Ovary (tissue), 9 donors: ENCODE results near the gene LRMDA. TPM values are rescaled to one million over a fixed set of nuclear protein-coding genes. Genes with fewer than 3 reads are reported as not detected.
A peak's percentile ranks its signal among the peaks of the same experiment; 100 is the strongest.

Experiments
- DNase-seq, 5 donors: peaks; one replicate each; pipeline ENCODE4 v3.0.0-alpha.2; 2019 to 2020
- H3K27ac ChIP-seq, 2 donors: fragments of 200-600 bp; one replicate each; pipeline versions ENCODE4 v1.5.1 to v1.8.0; 2019 to 2022
- H3K27me3 ChIP-seq: fragments of 200-600 bp; one replicate; pipeline ENCODE4 v1.8.0; 2022
- H3K36me3 ChIP-seq: fragments of 200-600 bp; sonication (generic); one replicate; pipeline ENCODE4 v1.5.1; 2019
- H3K4me1 ChIP-seq: one replicate; pipeline ENCODE4 v1.8.1; 2013; ENCODE audit warnings: mild to moderate bottlenecking, moderate library complexity; ENCODE audit not compliant: insufficient read depth
- H3K4me3 ChIP-seq: fragments of 200-600 bp; sonication (generic); one replicate; pipeline ENCODE4 v1.5.1; 2017
- H3K9me3 ChIP-seq, 2 donors: fragments of 200-600 bp in 1 of 2; sonication (generic) in 1 of 2; one replicate each; pipeline versions ENCODE4 v1.5.1 to v1.8.1; 2013 to 2019; ENCODE audit warnings: mild to moderate bottlenecking in 1 of 2, moderate library complexity in 1 of 2
- CTCF ChIP-seq, 3 donors: fragments of 450-650 bp in 2 of 3; fragments of 200-600 bp in 1 of 3; IDR thresholded peaks; one replicate each; pipeline versions ENCODE4 v1.5.1 to v1.8.0; 2016 to 2022; ENCODE audit warnings: antibody characterized with exemption in 3 of 3, mild to moderate bottlenecking in 1 of 3
- EP300 ChIP-seq: sonication (generic); formaldehyde crosslinking; IDR thresholded peaks from one replicate; pipeline ENCODE4 v1.6.1; 2017; ENCODE audit warnings: antibody characterized with exemption
- POLR2A ChIP-seq: fragments of 450-650 bp; IDR thresholded peaks from one replicate; pipeline ENCODE4 v1.6.1; 2017; ENCODE audit warnings: antibody characterized with exemption, mild to moderate bottlenecking, moderate library complexity
- WGBS, 3 donors: extraction: QIAGEN DNeasy Blood & Tissue Kit in 1 of 3; methylation state at CpG; one replicate each; pipeline versions ENCODE4 v1.1.5 to v1.1.7; 2013 to 2017; 5-methylcytosine and 5-hydroxymethylcytosine counted together
- intact Hi-C, 4 donors: fragments of 100-400 bp; cut with DNase I; formaldehyde crosslinking; loops; one replicate each; pipeline versions ENCODE4 v1.11.0 to v1.15.1; 2022 to 2023
- polyA plus RNA-seq, 2 donors: library from polyadenylated mRNA; stranded (reverse); fragments of 200-250 nt in 1 of 2; fragments of 350-450 nt in 1 of 2; fragmentation: Illumina TruSeq in 1 of 2; extraction: RNeasy Lipid Tissue Mini Kit (QIAGEN cat#74804) in 1 of 2; gene quantifications; one replicate each; pipeline ENCODE4 v1.2.3, GENCODE V29; 2013 to 2014
- total RNA-seq, 7 donors: library from RNA; depleted of rRNA in 2 of 7; stranded (reverse); fragments of >200 nt in 2 of 7; fragmentation: NEBNext Ultra II Directional in 3 of 7; extraction: Animal tissue kit (Norgen Biotek cat#: 25700) in 3 of 7; gene quantifications; one replicate each; pipeline versions ENCODE4 v1.1.0 to v1.2.4, GENCODE V29; 2016 to 2023
- donor health status: DM: no; HTN: no; CAD: no; lungs with moderate emphysema.
- donor health status: DM: no; HTN: no; CAD: no.
- donor health status: Bipolar disorder and iron deficiency.
- donor health status: DM: yes; HTN: yes; CAD: no.
- donor health status: DM: no; HTN: no; CAD: no.
- donor health status: DM: yes; HTN: yes; CAD: no.

Gene LRMDA
- total and polyA plus RNA-seq, 9 donors, result 14.8 to 30.7 (median 22.9) TPM

GRCh38 chr10:75406462-75407223 is 24.8 kb upstream of the LRMDA start:
- H3K27ac ChIP-seq, result no peak overlapping the region
- no peaks in the 10 kb centered on the region for H3K27me3 ChIP-seq
- DNase-seq, result peak in 4 of 5 donors; percentile 24 to 50 (median 44)
- H3K4me3 ChIP-seq, result no peak overlapping the region
- H3K4me1 ChIP-seq, result peaks cover 6% of the 10 kb centered on the region
- no peaks in the 10 kb centered on the region for H3K9me3 ChIP-seq
- 96 to 98% (median 96%) methylated on average over 28 to 29 of the region's 29 CpGs for WGBS, 3 donors
- no peaks in the 10 kb centered on the region for H3K36me3 ChIP-seq
- intact Hi-C loops, result loop anchor here (5.0 to 10.0 kb wide), 5 partner anchors 248 to 1608 kb away; no protein-coding TSS in a partner anchor
- no peak for TF ChIP-seq CTCF (IDR thresholded peaks at IDR 0.05)
- no peak for TF ChIP-seq POLR2A
- TF ChIP-seq EP300, result no peak

GRCh38 chr10:75407224-75407712 is 24.2 kb upstream of the LRMDA start:
- peak; percentile 24 to 49 (median 46) for DNase-seq

GRCh38 chr10:75407713-75408508 is 23.5 kb upstream of the LRMDA start:
- peak overlapping the region; percentile 83 for H3K4me3 ChIP-seq
- 14 to 15% (median 14%) methylated on average over 57 to 68 of the region's 68 CpGs for WGBS, 3 donors
- TF ChIP-seq CTCF (IDR thresholded peaks at IDR 0.05), result no peak
- no peak for TF ChIP-seq POLR2A
- intact Hi-C loops, result loop anchor here (5.0 to 10.0 kb wide), 5 partner anchors 247 to 1607 kb away; no protein-coding TSS in a partner anchor
- peaks cover 6% of the 10 kb centered on the region for H3K4me1 ChIP-seq
- DNase-seq, result peak; percentile 50 to 68 (median 60)
- no peaks in the 10 kb centered on the region for H3K27me3 ChIP-seq
- no peaks in the 10 kb centered on the region for H3K9me3 ChIP-seq
- no peaks in the 10 kb centered on the region for H3K36me3 ChIP-seq
- H3K27ac ChIP-seq, result peak overlapping the region; percentile 63 to 68

More at GRCh38 chr10:75407224-75407712, 24.2 kb upstream of the LRMDA start:
- Histone ChIP-seq H3K27ac (no peak overlapping the region), H3K4me3 (peak overlapping the region; percentile 83), H3K9me3 (no peaks in the 10 kb centered on the region), H3K4me1 (peaks cover 6% of the 10 kb centered on the region), H3K36me3 (no peaks in the 10 kb centered on the region), H3K27me3 (no peaks in the 10 kb centered on the region)
- WGBS, 3 donors, result 89 to 92% (median 91%) methylated on average over 37 of the region's 37 CpGs
- intact Hi-C loops, result loop anchor here (5.0 to 10.0 kb wide), 5 partner anchors 248 to 1608 kb away; no protein-coding TSS in a partner anchor
- TF ChIP-seq CTCF (IDR thresholded peaks at IDR 0.05), result no peak
- no peak for TF ChIP-seq EP300
- TF ChIP-seq POLR2A, result no peak

- Histone ChIP-seq H3K9me3 (no peaks in the 10 kb centered on the region), H3K4me1 (peaks cover 6% of the 10 kb centered on the region), H3K36me3 (no peaks in the 10 kb centered on the region), H3K27me3 (no peaks in the 10 kb centered on the region), H3K4me3 (peak overlapping the region; percentile 83), H3K27ac (peak overlapping the region; percentile 63 to 68)
- intact Hi-C loops, result loop anchor here (5.0 to 10.0 kb wide), 5 partner anchors 246 to 1606 kb away; no protein-coding TSS in a partner anchor
- peak; percentile 48 to 64 (median 54) for DNase-seq
- TF ChIP-seq EP300, result no peak
- TF ChIP-seq CTCF (IDR thresholded peaks at IDR 0.05), result no peak
- TF ChIP-seq POLR2A, result no peak
- 2% methylated on average over 27 of the region's 27 CpGs for WGBS, 3 donors
These were observed 22.9 kb upstream of the LRMDA start for GRCh38 chr10:75408509-75408875.
